K562 (cell line): Measurements from ENCODE around the gene CEP95. TPM values are rescaled to one million over a fixed set of nuclear protein-coding genes. Genes with fewer than 3 reads are reported as not detected.

ENCODE experiments used
- CTBP1 ChIP-seq: fragments of 450-650 bp; IDR thresholded peaks from 2 replicates; pipeline ENCODE4 v1.6.1; 2016; ENCODE audit warnings: borderline replicate concordance
- DMBX1 ChIP-seq: fragments of 250-450 bp; sonication (Bioruptor Pico); IDR thresholded peaks from 2 replicates; pipeline ENCODE4 v1.8.0; 2022; ENCODE audit warnings: inconsistent platforms, mild to moderate bottlenecking, moderate library complexity, borderline replicate concordance
- E2F5 ChIP-seq: sonication (generic); formaldehyde crosslinking; IDR thresholded peaks from 2 replicates; pipeline ENCODE4 v1.8.0; 2022; ENCODE audit warnings: mild to moderate bottlenecking, missing genetic modification reagents
- ETV5 ChIP-seq: sonication (generic); formaldehyde crosslinking; IDR thresholded peaks from 2 replicates; pipeline ENCODE4 v1.4.0; 2020; ENCODE audit warnings: low read depth, mild to moderate bottlenecking, missing genetic modification reagents
- HDAC3 ChIP-seq: fragments of 450-650 bp; IDR thresholded peaks from 2 replicates; pipeline ENCODE4 v1.6.1; 2018; ENCODE audit warnings: borderline replicate concordance, mild to moderate bottlenecking, moderate library complexity; ENCODE audit not compliant: partially characterized antibody
- JUN ChIP-seq, 2 experiments: sonication (generic) in 1 of 2; formaldehyde crosslinking in 1 of 2; IDR thresholded peaks; 2 replicates each; pipeline versions ENCODE4 v1.6.1 to v1.8.0; 2012 to 2022; ENCODE audit warnings: borderline replicate concordance in 2 of 2, mild to moderate bottlenecking in 2 of 2, improper control_type of control experiment in 1 of 2, low read depth in 1 of 2, low read length in 1 of 2, missing genetic modification reagents in 1 of 2
- L3MBTL2 ChIP-seq: fragments of 450-650 bp; IDR thresholded peaks from 2 replicates; pipeline ENCODE4 v1.6.1; 2016; ENCODE audit warnings: mild to moderate bottlenecking, moderate library complexity
- LCOR ChIP-seq: sonication (generic); formaldehyde crosslinking; IDR thresholded peaks from 2 replicates; pipeline ENCODE4 v1.8.0; 2022; ENCODE audit warnings: mild to moderate bottlenecking, missing genetic modification reagents
- RAD21 ChIP-seq, 2 experiments: fragments of 250-450 bp in 1 of 2; fragments of 450-650 bp in 1 of 2; sonication (Bioruptor Pico) in 1 of 2; formaldehyde crosslinking in 1 of 2; IDR thresholded peaks in 1 of 2; conservative IDR thresholded peaks in 1 of 2; 2 replicates each; pipeline versions ENCODE4 v1.4.0 to v1.8.0; 2020 to 2022; ENCODE audit warnings: mild to moderate bottlenecking in 2 of 2, moderate library complexity in 1 of 2
- RFX7 ChIP-seq: fragments of 250-450 bp; sonication (Bioruptor Pico); IDR thresholded peaks from 2 replicates; pipeline ENCODE4 v1.5.1; 2021; ENCODE audit warnings: mild to moderate bottlenecking
- SMAD1 ChIP-seq: fragments of 150-350 bp; IDR thresholded peaks from 2 replicates; pipeline ENCODE4 v1.6.1; 2014; ENCODE audit warnings: low read length, low read depth; ENCODE audit not compliant: partially characterized antibody
- SMARCC2 ChIP-seq: fragments of 450-650 bp; IDR thresholded peaks from 2 replicates; pipeline ENCODE4 v1.6.1; 2017; ENCODE audit warnings: antibody characterized with exemption, moderate library complexity, mild to moderate bottlenecking, low read depth
- SMC3 ChIP-seq: conservative IDR thresholded peaks from 2 replicates; pipeline ENCODE4 v1.6.1; 2011; ENCODE audit warnings: low read depth, low read length, improper control_type of control experiment; ENCODE audit not compliant: insufficient read depth
- TBL1XR1 ChIP-seq, 2 experiments: IDR thresholded peaks; 2 replicates each; pipeline ENCODE4 v1.6.1; 2012; ENCODE audit warnings: improper control_type of control experiment in 2 of 2, low read length in 2 of 2, mild to moderate bottlenecking in 1 of 2
- ZFP36 ChIP-seq: fragments of 150-350 bp; IDR thresholded peaks from 2 replicates; pipeline ENCODE4 v1.6.1; 2018; ENCODE audit warnings: low read length, low read depth; ENCODE audit not compliant: partially characterized antibody
- ZNF23 ChIP-seq: fragments of 250-450 bp; sonication (Bioruptor Pico); IDR thresholded peaks from 2 replicates; pipeline ENCODE4 v1.4.0; 2020; ENCODE audit warnings: mild to moderate bottlenecking
- ZNF280B ChIP-seq: fragments of 250-450 bp; sonication (Bioruptor Pico); IDR thresholded peaks from 2 replicates; pipeline ENCODE4 v1.5.1; 2021; ENCODE audit warnings: mild to moderate bottlenecking
- ZNF324 ChIP-seq: fragments of 250-450 bp; sonication (Bioruptor Pico); IDR thresholded peaks from 2 replicates; pipeline ENCODE4 v1.4.0; 2020; ENCODE audit warnings: mild to moderate bottlenecking
- ZNF75A ChIP-seq: fragments of 450-650 bp; formaldehyde crosslinking; IDR thresholded peaks from 2 replicates; pipeline ENCODE4 v1.4.0; 2020; ENCODE audit warnings: mild to moderate bottlenecking
- ZNF764 ChIP-seq: fragments of 250-450 bp; sonication (Bioruptor Pico); IDR thresholded peaks from 2 replicates; pipeline ENCODE4 v1.4.0; 2020; ENCODE audit warnings: low read depth, mild to moderate bottlenecking, moderate library complexity
- ZSCAN32 ChIP-seq: fragments of 450-650 bp; formaldehyde crosslinking; IDR thresholded peaks from 2 replicates; pipeline ENCODE4 v1.4.0; 2020; ENCODE audit warnings: mild to moderate bottlenecking, moderate library complexity
- polyA plus RNA-seq, 8 experiments: library from polyadenylated mRNA; depleted of rRNA in 4 of 8; stranded (reverse) in 5 of 8; unstranded in 3 of 8; fragments of >200 nt; fragmentation: Nextera tagmentation in 2 of 8; fragmentation: Illumina TruSeq in 1 of 8; extraction: Ambion mirVana in 2 of 8; extraction: Trizol in 1 of 8; gene quantifications; 2 replicates each; pipeline versions ENCODE4 v1.2.1 to v1.2.3, GENCODE V29; 2011 to 2014; ENCODE audit warnings: inconsistent platforms in 1 of 8, missing spikeins in 1 of 8
- total RNA-seq, 7 experiments: library from RNA; depleted of rRNA in 6 of 7; stranded (reverse); fragments of >200 nt in 6 of 7; fragmentation: Illumina TruSeq in 2 of 7; extraction: Trizol in 2 of 7; gene quantifications; 2 replicates each; pipeline versions ENCODE4 v1.2.1 to v1.2.3, GENCODE V29; 2011 to 2021; ENCODE audit warnings: low replicate concordance in 1 of 7
- TF ChIP-seq, protein P1 (sequence below): fragments of 450-650 bp; IDR thresholded peaks from 2 replicates; pipeline ENCODE4 v1.6.1; 2014; ENCODE audit warnings: low read depth, mild to moderate bottlenecking, moderate library complexity, borderline replicate concordance
- TF ChIP-seq, protein P2 (sequence below): conservative IDR thresholded peaks from 2 replicates; pipeline ENCODE4 v1.6.1; 2011; ENCODE audit warnings: low read depth, mild to moderate bottlenecking, low read length; ENCODE audit not compliant: control insufficient read depth

Gene CEP95
- total and polyA plus RNA-seq, 9 of the 15 experiments (the other 6 are each of a cell fraction or from before 2014, with no cell fraction given), result 26.7 to 80.7 (median 56.9) TPM

DNA sequence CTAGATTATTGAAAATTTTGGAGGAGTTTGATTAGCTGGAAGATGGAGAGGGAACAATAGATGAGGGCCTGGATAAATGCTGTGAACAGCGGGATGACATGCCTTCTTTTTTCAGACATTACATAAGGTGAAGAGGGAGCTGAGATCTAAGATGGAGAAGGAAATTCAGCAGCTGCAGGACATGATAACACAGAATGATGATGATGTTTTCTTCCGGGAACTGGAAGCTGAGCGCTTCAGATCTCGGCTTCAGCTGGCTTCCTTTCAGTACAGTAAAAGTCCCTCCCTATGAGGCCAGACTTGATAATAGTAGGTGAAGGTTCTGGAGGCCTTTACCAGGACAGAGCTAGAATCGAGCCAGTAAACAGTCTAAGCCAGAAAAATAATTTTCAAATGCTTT lies 30.7 kb downstream of the CEP95 start (continued):
- TF ChIP-seq LCOR (CRISPR knock-in tag) (no peak), JUN (IDR thresholded peaks at IDR 0.05; ENCODE audit: borderline replicate concordance, low read depth, low read length) (peak; percentile 54; the same call in 1 of the 2 replicates), JUN (CRISPR knock-in tag; IDR thresholded peaks at IDR 0.05; ENCODE audit: borderline replicate concordance) (no peak; the same call in 1 of the 2 replicates), SMAD1 (peak; percentile 85), E2F5 (no peak), L3MBTL2 (no peak), SMC3 (no peak), RAD21 (CRISPR knock-in tag; conservative IDR thresholded peaks at IDR 0.05 in 1 of 2, IDR thresholded peaks at IDR 0.05 in 1 of 2) (0 out of 4 replicates have a peak, but pooled peaks of 1 of the 2 experiments have one; percentile 13), ZNF75A (CRISPR knock-in tag) (no peak), SMARCC2 (peak; percentile 57; the same call in 1 of the 2 replicates), DMBX1 (CRISPR knock-in tag) (peak; percentile 45; the same call in 1 of the 2 replicates), ETV5 (CRISPR knock-in tag) (peak; percentile 69; the same call in 1 of the 2 replicates), ZNF280B (no peak), ZNF23 (no peak), ZFP36 (no peak), HDAC3 (peak; percentile 72), ZNF764 (CRISPR knock-in tag) (no peak), TBL1XR1 (IDR thresholded peaks at IDR 0.05; ENCODE audit: low read length in 2 of 2) (peak in 1 of 2 experiments; percentile 84; a peak in 2 of 4 replicates), ZSCAN32 (no peak), CTBP1 (peak; percentile 87; the same call in 1 of the 2 replicates), RFX7 (CRISPR knock-in tag) (no peak), ZNF324 (CRISPR knock-in tag) (no peak)
- TF ChIP-seq, protein P1, sequence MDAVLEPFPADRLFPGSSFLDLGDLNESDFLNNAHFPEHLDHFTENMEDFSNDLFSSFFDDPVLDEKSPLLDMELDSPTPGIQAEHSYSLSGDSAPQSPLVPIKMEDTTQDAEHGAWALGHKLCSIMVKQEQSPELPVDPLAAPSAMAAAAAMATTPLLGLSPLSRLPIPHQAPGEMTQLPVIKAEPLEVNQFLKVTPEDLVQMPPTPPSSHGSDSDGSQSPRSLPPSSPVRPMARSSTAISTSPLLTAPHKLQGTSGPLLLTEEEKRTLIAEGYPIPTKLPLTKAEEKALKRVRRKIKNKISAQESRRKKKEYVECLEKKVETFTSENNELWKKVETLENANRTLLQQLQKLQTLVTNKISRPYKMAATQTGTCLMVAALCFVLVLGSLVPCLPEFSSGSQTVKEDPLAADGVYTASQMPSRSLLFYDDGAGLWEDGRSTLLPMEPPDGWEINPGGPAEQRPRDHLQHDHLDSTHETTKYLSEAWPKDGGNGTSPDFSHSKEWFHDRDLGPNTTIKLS, result no peak
- TF ChIP-seq, protein P2, sequence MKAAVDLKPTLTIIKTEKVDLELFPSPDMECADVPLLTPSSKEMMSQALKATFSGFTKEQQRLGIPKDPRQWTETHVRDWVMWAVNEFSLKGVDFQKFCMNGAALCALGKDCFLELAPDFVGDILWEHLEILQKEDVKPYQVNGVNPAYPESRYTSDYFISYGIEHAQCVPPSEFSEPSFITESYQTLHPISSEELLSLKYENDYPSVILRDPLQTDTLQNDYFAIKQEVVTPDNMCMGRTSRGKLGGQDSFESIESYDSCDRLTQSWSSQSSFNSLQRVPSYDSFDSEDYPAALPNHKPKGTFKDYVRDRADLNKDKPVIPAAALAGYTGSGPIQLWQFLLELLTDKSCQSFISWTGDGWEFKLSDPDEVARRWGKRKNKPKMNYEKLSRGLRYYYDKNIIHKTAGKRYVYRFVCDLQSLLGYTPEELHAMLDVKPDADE, result no peak
